SU-DHL-6 (cell line): ENCODE measurements around the gene GJB6.

Experiments used
- H2AFZ ChIP-seq: fragments of 200-600 bp; sonication (generic); 2 replicates; pipeline ENCODE4 v1.6.1; 2014; ENCODE audit warnings: low read depth, mild to moderate bottlenecking, moderate library complexity, mixed read lengths, antibody characterized with exemption, low read length; ENCODE audit not compliant: severe bottlenecking
- H3F3A ChIP-seq: fragments of 200-600 bp; shearing (Covaris generic); 2 replicates; pipeline ENCODE4 v1.6.0; 2016; ENCODE audit warnings: antibody characterized with exemption, mild to moderate bottlenecking; ENCODE audit not compliant: insufficient read depth
- H3K27ac ChIP-seq: fragments of 200-600 bp; sonication (generic); 2 replicates; pipeline ENCODE4 v1.5.1; 2016; ENCODE audit warnings: low read depth, mild to moderate bottlenecking, low read length, moderate library complexity, mixed read lengths
- H3K27me3 ChIP-seq: fragments of 200-600 bp; sonication (generic), shearing (Covaris generic); 2 replicates; pipeline ENCODE4 v1.6.0; 2014; ENCODE audit warnings: mild to moderate bottlenecking, low read length
- H3K36me3 ChIP-seq: fragments of 200-600 bp; sonication (generic); 2 replicates; pipeline ENCODE4 v1.6.1; 2014; ENCODE audit warnings: mild to moderate bottlenecking, low read length, mixed read lengths
- H3K4me2 ChIP-seq: fragments of 300-600, 200-600 bp; shearing (Covaris generic), sonication (generic); 2 replicates; pipeline ENCODE4 v1.6.0; 2014; ENCODE audit warnings: low read length, low read depth, mild to moderate bottlenecking; ENCODE audit not compliant: poor library complexity, severe bottlenecking
- H3K4me3 ChIP-seq: fragments of 200-600 bp; sonication (generic); 2 replicates; pipeline ENCODE4 v1.5.1; 2014; ENCODE audit warnings: antibody characterized with exemption, low read length, mild to moderate bottlenecking, mixed read lengths; ENCODE audit not compliant: insufficient read depth, poor library complexity, severe bottlenecking
- H3K79me2 ChIP-seq: fragments of 200-600 bp; sonication (generic); 2 replicates; pipeline ENCODE4 v1.6.1; 2014; ENCODE audit warnings: mild to moderate bottlenecking, low read length, moderate library complexity; ENCODE audit not compliant: insufficient read depth
- H3K9ac ChIP-seq: fragments of 200-600 bp; sonication (generic); 2 replicates; pipeline ENCODE4 v1.7.0; 2014; ENCODE audit warnings: mild to moderate bottlenecking, low read length
- H3K9me2 ChIP-seq: fragments of 200-600 bp; sonication (generic); replicated peaks from 2 replicates; pipeline ENCODE4 v1.6.1; 2014; ENCODE audit warnings: low read length; ENCODE audit not compliant: insufficient read depth
- H3K9me3 ChIP-seq: fragments of 200-600 bp; sonication (generic); 2 replicates; pipeline ENCODE4 v1.6.1; 2014; ENCODE audit warnings: low read length, mixed read lengths; ENCODE audit not compliant: insufficient read depth
- H4K20me1 ChIP-seq: fragments of 200-600 bp; sonication (generic); 2 replicates; pipeline ENCODE4 v1.6.1; 2014; ENCODE audit warnings: low read depth, mild to moderate bottlenecking, antibody characterized with exemption, low read length, moderate library complexity, mixed read lengths
- CTCF ChIP-seq: fragments of 200-600 bp; sonication (generic); IDR thresholded peaks from one replicate; pipeline ENCODE4 v1.5.1; 2017; ENCODE audit warnings: antibody characterized with exemption, mild to moderate bottlenecking, low read length, moderate library complexity; ENCODE audit not compliant: insufficient read depth, poor library complexity, severe bottlenecking
- EZH2phosphoT487 ChIP-seq: fragments of 200-600 bp; sonication (generic), shearing (Covaris generic); conservative IDR thresholded peaks from 2 replicates; pipeline ENCODE4 v1.6.1; 2018; ENCODE audit warnings: mild to moderate bottlenecking, antibody characterized with exemption, low read length, moderate library complexity, mixed read lengths

GJB6 gene

GRCh38 chr13:20182231-20182846 lies 49.8 kb downstream of the GJB6 start:
- Histone ChIP-seq H3K4me3 (no peak overlapping the region), H3K9me3 (no peaks in the 10 kb centered on the region), H3K27ac (no peak overlapping the region), H3K9ac (no peak overlapping the region), H3K36me3 (no peaks in the 10 kb centered on the region), H3K79me2 (no peaks in the 10 kb centered on the region), H2AFZ (no peak overlapping the region), H3K9me2 (no peaks in the 10 kb centered on the region), H3K4me2 (no peak overlapping the region), H3F3A (no peaks in the 10 kb centered on the region), H4K20me1 (no peaks in the 10 kb centered on the region), H3K27me3 (no peaks in the 10 kb centered on the region)
- TF ChIP-seq EZH2phosphoT487 (no peak), CTCF (peak; percentile 51)

GRCh38 chr13:20181188-20181587 lies 50.9 kb downstream of the GJB6 start:
- no peaks in the 10 kb centered on the region for H3K79me2 ChIP-seq
- H3K27me3 ChIP-seq = no peaks in the 10 kb centered on the region
- TF ChIP-seq EZH2phosphoT487 (no peak), CTCF (no peak)
- H3K36me3 ChIP-seq = no peaks in the 10 kb centered on the region
- no peak overlapping the region for H3K4me3 ChIP-seq
- H3K9ac ChIP-seq = no peak overlapping the region
- no peak overlapping the region for H3K27ac ChIP-seq
- H3K9me3 ChIP-seq = no peaks in the 10 kb centered on the region
- H2AFZ ChIP-seq = no peak overlapping the region
- no peaks in the 10 kb centered on the region for H3K9me2 ChIP-seq
- no peaks in the 10 kb centered on the region for H3F3A ChIP-seq
- H3K4me2 ChIP-seq = no peak overlapping the region
- no peaks in the 10 kb centered on the region for H4K20me1 ChIP-seq

- Histone ChIP-seq H3F3A (no peaks in the 10 kb centered on the region), H3K27ac (no peak overlapping the region), H3K27me3 (no peaks in the 10 kb centered on the region), H4K20me1 (no peaks in the 10 kb centered on the region), H2AFZ (no peak overlapping the region), H3K79me2 (no peaks in the 10 kb centered on the region), H3K4me2 (no peak overlapping the region), H3K36me3 (no peaks in the 10 kb centered on the region), H3K9ac (no peak overlapping the region), H3K9me3 (no peaks in the 10 kb centered on the region), H3K4me3 (no peak overlapping the region), H3K9me2 (no peaks in the 10 kb centered on the region)
- TF ChIP-seq EZH2phosphoT487 (no peak), CTCF (no peak)
Observed at GRCh38 chr13:20178156-20178555, 54.0 kb downstream of the GJB6 start.
